ENCODE results near the gene LRRN2. TPM values are rescaled to one million over a fixed set of nuclear protein-coding genes. Genes with fewer than 3 reads are reported as not detected.

The LRRN2 gene
- total RNA-seq, 1 experiment from 2014 or later: 5.8 TPM

DNA sequence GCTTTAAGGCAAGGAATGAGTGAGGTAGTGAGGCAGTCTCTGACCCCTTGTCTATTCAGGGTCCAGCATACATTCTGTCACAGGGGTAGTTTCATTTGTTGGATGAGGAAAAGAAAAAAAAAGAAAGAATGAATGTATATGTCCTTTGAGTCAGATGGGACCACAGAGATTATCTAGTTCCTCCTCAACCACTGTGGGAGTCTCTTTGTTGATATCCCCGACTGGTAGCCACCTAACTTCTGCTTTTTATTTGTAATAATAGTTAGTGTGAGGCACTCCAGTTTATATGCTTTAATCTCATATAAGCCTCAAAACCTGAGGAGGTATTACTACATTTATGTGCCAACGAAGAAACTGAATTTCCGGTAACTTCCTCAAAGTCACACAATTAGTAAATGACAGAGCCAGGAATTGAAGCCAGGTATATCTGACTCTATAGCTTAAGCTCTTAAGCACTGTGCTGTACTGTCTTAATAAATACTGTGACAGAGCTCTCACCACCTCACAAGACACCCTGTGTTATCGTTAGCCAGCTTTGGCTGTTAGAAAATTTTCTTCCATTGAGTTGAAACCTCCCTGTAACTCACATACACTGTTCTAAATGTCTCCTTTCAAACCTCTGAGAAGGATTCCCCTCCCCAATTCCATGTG, 87.1 kb downstream of the LRRN2 start:
- H3K9ac ChIP-seq (ENCODE audit: extremely low read depth, insufficient read length, low read length): no peak overlapping the region
- no peak overlapping the region for H2AFZ ChIP-seq (ENCODE audit: low read length)
- no peak overlapping the region for H2BK120ac ChIP-seq (ENCODE audit: low read depth, low read length, poor library complexity, severe bottlenecking)
- H3K56ac ChIP-seq (ENCODE audit: insufficient read length, low read depth, low read length): no peak overlapping the region
- H4K20me1 ChIP-seq (ENCODE audit: control insufficient read depth, insufficient read depth, insufficient read length): no peaks in the 10 kb centered on the region
- no peak for DNase-seq
- no peak overlapping the region for H2BK12ac ChIP-seq (ENCODE audit: insufficient read length, low read depth, low read length)
- H2BK15ac ChIP-seq (ENCODE audit: low read depth, low read length): no peak overlapping the region
- H3K4me1 ChIP-seq (ENCODE audit: insufficient read depth, low read length): peaks cover 12% of the 10 kb centered on the region; the same call in 1 of the 2 replicates
- H3K4me2 ChIP-seq (ENCODE audit: insufficient read depth, insufficient read length, low read length): no peak overlapping the region
- no peak overlapping the region for H2BK20ac ChIP-seq (ENCODE audit: low read depth, low read length, poor library complexity, severe bottlenecking)
- H2AK5ac ChIP-seq (ENCODE audit: insufficient read length, low read length): no peak overlapping the region
- H2BK5ac ChIP-seq (ENCODE audit: insufficient read length, low read length): no peak overlapping the region
- no peak overlapping the region for H4K5ac ChIP-seq (ENCODE audit: insufficient read length, low read depth, low read length)
- no peak overlapping the region for H3K18ac ChIP-seq (ENCODE audit: insufficient read length, low read depth, low read length)
- no peak overlapping the region for H3K14ac ChIP-seq (ENCODE audit: insufficient read depth, low read length)
- no peak overlapping the region for H3K27ac ChIP-seq (ENCODE audit: insufficient read length, low read depth, low read length)
- Mint-ChIP-seq H3K9me3 (no peaks in the 10 kb centered on the region; a peak in 1 of 5 replicates), H3K27me3 (ENCODE audit: low read depth) (peaks cover 8% of the 10 kb centered on the region), H3K36me3 (ENCODE audit: insufficient read depth in 1 of 3, low read depth in 3 of 3) (peaks cover 0 to 3% (median 0%) of the 10 kb centered on the region in 3 experiments; a peak in 1 of 7 replicates), H3K27ac (no peak overlapping the region; a peak in 1 of 7 replicates), H3K4me1 (peaks cover 37 to 42% of the 10 kb centered on the region in 2 experiments), H3K4me3 (no peak overlapping the region)
- no peak overlapping the region for H4K91ac ChIP-seq (ENCODE audit: insufficient read length, low read depth, low read length)
- H3K27me3 ChIP-seq (ENCODE audit: insufficient read depth, low read length): no peaks in the 10 kb centered on the region
- H3K23ac ChIP-seq (ENCODE audit: insufficient read length, low read depth, low read length): no peak overlapping the region
- no peaks in the 10 kb centered on the region for H3K79me2 ChIP-seq (ENCODE audit: insufficient read depth, low read length)
- no peaks in the 10 kb centered on the region for H3K9me3 ChIP-seq (ENCODE audit: control insufficient read depth, low read depth, low read length)
- TF ChIP-seq, protein P1, sequence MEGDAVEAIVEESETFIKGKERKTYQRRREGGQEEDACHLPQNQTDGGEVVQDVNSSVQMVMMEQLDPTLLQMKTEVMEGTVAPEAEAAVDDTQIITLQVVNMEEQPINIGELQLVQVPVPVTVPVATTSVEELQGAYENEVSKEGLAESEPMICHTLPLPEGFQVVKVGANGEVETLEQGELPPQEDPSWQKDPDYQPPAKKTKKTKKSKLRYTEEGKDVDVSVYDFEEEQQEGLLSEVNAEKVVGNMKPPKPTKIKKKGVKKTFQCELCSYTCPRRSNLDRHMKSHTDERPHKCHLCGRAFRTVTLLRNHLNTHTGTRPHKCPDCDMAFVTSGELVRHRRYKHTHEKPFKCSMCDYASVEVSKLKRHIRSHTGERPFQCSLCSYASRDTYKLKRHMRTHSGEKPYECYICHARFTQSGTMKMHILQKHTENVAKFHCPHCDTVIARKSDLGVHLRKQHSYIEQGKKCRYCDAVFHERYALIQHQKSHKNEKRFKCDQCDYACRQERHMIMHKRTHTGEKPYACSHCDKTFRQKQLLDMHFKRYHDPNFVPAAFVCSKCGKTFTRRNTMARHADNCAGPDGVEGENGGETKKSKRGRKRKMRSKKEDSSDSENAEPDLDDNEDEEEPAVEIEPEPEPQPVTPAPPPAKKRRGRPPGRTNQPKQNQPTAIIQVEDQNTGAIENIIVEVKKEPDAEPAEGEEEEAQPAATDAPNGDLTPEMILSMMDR (conservative IDR thresholded peaks at IDR 0.05): no peak
- no peak overlapping the region for H3K4ac ChIP-seq (ENCODE audit: low read depth, low read length)
- no peaks in the 10 kb centered on the region for H3K79me1 ChIP-seq (ENCODE audit: insufficient read depth, low read depth, low read length, poor library complexity, severe bottlenecking)
- no peak overlapping the region for H3T11ph ChIP-seq (ENCODE audit: low read length)
- no peak overlapping the region for H4K8ac ChIP-seq (replicated peaks; ENCODE audit: insufficient read length, low read depth, low read length)
- no CpG with 5 or more reads among the region's 4 CpGs for WGBS (ENCODE audit: extremely low coverage, insufficient read length, low lambda C conversion rate)
- no peaks in the 10 kb centered on the region for H3K23me2 ChIP-seq (ENCODE audit: insufficient read length, low read depth, low read length, poor library complexity, severe bottlenecking)
